ENCODE data around the gene ACAA2.

ACAA2 gene

GRCh38 chr18:49762191-49763077, 50.9 kb downstream of the ACAA2 start:
- no peak for DNase-seq

- no peak for DNase-seq
Measured at GRCh38 chr18:49761771-49762170, 51.6 kb downstream of the ACAA2 start.

GRCh38 chr18:49758263-49758610, 55.1 kb downstream of the ACAA2 start:
- DNase-seq: no peak

GRCh38 chr18:49757513-49758262, 55.6 kb downstream of the ACAA2 start:
- no peak for DNase-seq

- no peak for DNase-seq
Measured at GRCh38 chr18:49756671-49757362, 56.5 kb downstream of the ACAA2 start.

- DNase-seq: no peak
Measured at GRCh38 chr18:49756135-49756534, 57.2 kb downstream of the ACAA2 start.

GRCh38 chr18:49755489-49755888, 57.8 kb downstream of the ACAA2 start:
- DNase-seq: no peak

GRCh38 chr18:49754866-49755265, 58.5 kb downstream of the ACAA2 start:
- DNase-seq: no peak

- DNase-seq: no peak
Measured at GRCh38 chr18:49753643-49754042, 59.7 kb downstream of the ACAA2 start.

GRCh38 chr18:49752095-49752457, 61.3 kb downstream of the ACAA2 start:
- no peak for DNase-seq

- no peak for DNase-seq
Measured at GRCh38 chr18:49751427-49752094, 61.8 kb downstream of the ACAA2 start.

- no peak for DNase-seq
Measured at GRCh38 chr18:49749563-49749962, 63.8 kb downstream of the ACAA2 start.

GRCh38 chr18:49747876-49748275, 65.5 kb downstream of the ACAA2 start:
- DNase-seq: no peak

GRCh38 chr18:49745045-49746014, 68.0 kb downstream of the ACAA2 start:
- DNase-seq: no peak

GRCh38 chr18:49744376-49745008, 68.8 kb downstream of the ACAA2 start:
- no peak for DNase-seq

- DNase-seq: no peak
Measured at GRCh38 chr18:49743117-49743567, 70.2 kb downstream of the ACAA2 start.

GRCh38 chr18:49742316-49743116, 70.8 kb downstream of the ACAA2 start:
- no peak for DNase-seq

- DNase-seq: no peak
Measured at GRCh38 chr18:49739275-49739674, 74.1 kb downstream of the ACAA2 start.

GRCh38 chr18:49738721-49739120, 74.6 kb downstream of the ACAA2 start:
- no peak for DNase-seq

GRCh38 chr18:49734836-49735235, 78.5 kb downstream of the ACAA2 start:
- no peak for DNase-seq
